DMS 273 (cell line): ENCODE measurements around the gene INPP5E.
"Not testable (repeated sequence)": the region's sequence is repeated elsewhere in the genome, so short reads cannot be mapped to it uniquely, and the experiment has no call there.

Experiments used
- DNase-seq: peaks from one replicate; lab custom pipeline; 2025; ENCODE audit not compliant: unreplicated experiment; lab: John Stamatoyannopoulos, UW

Gene INPP5E

GRCh38 chr9:136407061-136407460, 32.6 kb downstream of the INPP5E start:
- not testable (repeated sequence) for DNase-seq

GRCh38 chr9:136405904-136406303, 33.7 kb downstream of the INPP5E start:
- DNase-seq: not testable (repeated sequence)

- DNase-seq: no peak
Measured at GRCh38 chr9:136405481-136405880, 34.2 kb downstream of the INPP5E start.

GRCh38 chr9:136404801-136405136, 34.9 kb downstream of the INPP5E start:
- DNase-seq: no peak

- DNase-seq: no peak
Measured at GRCh38 chr9:136403915-136404800, 35.5 kb downstream of the INPP5E start.

GRCh38 chr9:136403538-136403914, 36.1 kb downstream of the INPP5E start:
- DNase-seq: no peak

GRCh38 chr9:136402067-136402466, 37.6 kb downstream of the INPP5E start:
- no peak for DNase-seq

- no peak for DNase-seq
Measured at GRCh38 chr9:136401173-136401922, 38.3 kb downstream of the INPP5E start.

- DNase-seq: peak; percentile 95
Measured at GRCh38 chr9:136400038-136400834, 39.4 kb downstream of the INPP5E start, which contains the start of gene SNAPC4. Gene SNAPC4 (minus strand): TSS chr9:136400170. CDS start chr9:136398428, 1,742 bp downstream.

- DNase-seq: peak; percentile 69
Measured at GRCh38 chr9:136399176-136400037, 40.2 kb downstream of the INPP5E start.

- DNase-seq: no peak
Measured at GRCh38 chr9:136398286-136398685, 41.4 kb downstream of the INPP5E start.

GRCh38 chr9:136397643-136398042, 42.0 kb downstream of the INPP5E start:
- DNase-seq: no peak

GRCh38 chr9:136396219-136396515, 43.5 kb downstream of the INPP5E start:
- DNase-seq: no peak

- DNase-seq: no peak
Measured at GRCh38 chr9:136395345-136396218, 44.1 kb downstream of the INPP5E start.

- DNase-seq: no peak
Measured at GRCh38 chr9:136395020-136395340, 44.7 kb downstream of the INPP5E start.

- no peak for DNase-seq
Measured at GRCh38 chr9:136394312-136395019, 45.2 kb downstream of the INPP5E start.

- no peak for DNase-seq
Measured at GRCh38 chr9:136393531-136393930, 46.1 kb downstream of the INPP5E start.

- no peak for DNase-seq
Measured at GRCh38 chr9:136392538-136393449, 46.9 kb downstream of the INPP5E start.
